Activated naive CD4-positive, alpha-beta T cell treated with anti-CD3 and anti-CD28 coated beads, Interleukin-2, amount 50 U/mL, for 24 hours (primary cell): ENCODE measurements around the gene FAM13A.
A peak's percentile ranks its signal among the peaks of the same experiment; 100 is the strongest.

Experiments
- H3K27ac Mint-ChIP-seq: one replicate; pipeline ENCODE4 v1.8.0; 2021; ENCODE audit warnings: mild to moderate bottlenecking, mixed read lengths
- H3K27me3 Mint-ChIP-seq: one replicate; pipeline ENCODE4 v1.8.0; 2021; ENCODE audit warnings: mixed read lengths
- H3K36me3 Mint-ChIP-seq: one replicate; pipeline ENCODE4 v1.8.0; 2021; ENCODE audit warnings: mixed read lengths
- H3K4me1 Mint-ChIP-seq: one replicate; pipeline ENCODE4 v1.8.0; 2021; ENCODE audit warnings: mixed read lengths
- H3K4me3 Mint-ChIP-seq: one replicate; pipeline ENCODE4 v1.8.0; 2021; ENCODE audit warnings: mild to moderate bottlenecking, mixed read lengths
- H3K9me3 Mint-ChIP-seq: one replicate; pipeline ENCODE4 v1.8.0; 2021; ENCODE audit warnings: mixed read lengths

Gene FAM13A

DNA sequence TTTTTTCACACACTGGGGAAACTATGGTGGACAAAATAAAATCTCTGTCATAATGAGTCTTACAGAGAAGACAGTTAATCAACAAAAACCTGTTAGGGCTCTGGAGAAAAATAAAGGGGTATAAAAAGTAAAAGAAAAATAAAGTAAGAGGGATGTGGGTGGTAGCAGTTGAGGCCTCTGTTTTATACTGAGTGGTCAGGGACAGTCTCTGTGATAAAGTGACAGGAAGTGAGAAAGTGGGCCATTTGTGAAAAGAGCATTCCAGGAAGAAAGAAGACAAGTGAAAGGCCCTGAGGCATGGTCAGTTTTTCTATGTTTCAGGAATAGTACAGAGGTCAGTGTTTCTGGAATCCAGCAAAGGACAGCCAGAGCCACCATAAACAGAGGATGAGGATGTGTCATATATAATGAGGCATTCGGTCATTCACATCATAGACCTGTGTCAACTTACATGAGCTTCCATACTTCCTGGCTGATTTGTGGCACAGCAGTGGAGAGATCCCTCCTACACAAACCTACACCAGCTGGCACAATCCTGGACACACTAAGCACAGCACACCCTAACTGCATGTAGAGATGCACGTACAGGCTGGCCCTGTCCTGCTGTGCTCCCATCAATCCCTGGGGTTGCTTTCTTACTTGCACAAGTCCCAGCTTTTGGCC, 295.0 kb downstream of the FAM13A start:
- H3K27ac Mint-ChIP-seq, result peak overlapping the region; percentile 24
- peaks cover 3% of the 10 kb centered on the region for H3K36me3 Mint-ChIP-seq
- H3K27me3 Mint-ChIP-seq, result no peaks in the 10 kb centered on the region
- H3K4me3 Mint-ChIP-seq, result no peak overlapping the region
- no peaks in the 10 kb centered on the region for H3K9me3 Mint-ChIP-seq
- H3K4me1 Mint-ChIP-seq, result no peaks in the 10 kb centered on the region

DNA sequence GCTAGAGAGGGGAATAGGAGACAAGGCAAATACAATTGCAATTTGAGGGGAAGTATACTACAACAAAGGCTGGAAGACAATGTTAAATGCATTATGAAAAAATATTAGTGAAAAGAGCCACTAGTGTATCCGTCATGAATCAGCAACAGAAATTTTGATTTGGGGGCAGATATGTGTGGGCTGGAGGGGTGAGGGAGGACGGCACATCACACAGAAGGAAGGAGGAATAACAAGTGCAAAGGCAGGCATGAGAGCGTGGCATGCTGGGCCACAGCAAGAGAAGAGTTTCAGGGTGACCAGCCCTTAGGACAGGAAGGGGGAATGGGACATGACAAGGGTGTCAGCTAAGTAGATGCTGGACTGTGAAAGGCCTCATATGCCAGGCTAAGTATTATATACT, 295.6 kb downstream of the FAM13A start:
- H3K4me3 Mint-ChIP-seq, result no peak overlapping the region
- no peaks in the 10 kb centered on the region for H3K4me1 Mint-ChIP-seq
- no peak overlapping the region for H3K27ac Mint-ChIP-seq
- H3K27me3 Mint-ChIP-seq, result no peaks in the 10 kb centered on the region
- H3K9me3 Mint-ChIP-seq, result no peaks in the 10 kb centered on the region
- no peaks in the 10 kb centered on the region for H3K36me3 Mint-ChIP-seq

DNA sequence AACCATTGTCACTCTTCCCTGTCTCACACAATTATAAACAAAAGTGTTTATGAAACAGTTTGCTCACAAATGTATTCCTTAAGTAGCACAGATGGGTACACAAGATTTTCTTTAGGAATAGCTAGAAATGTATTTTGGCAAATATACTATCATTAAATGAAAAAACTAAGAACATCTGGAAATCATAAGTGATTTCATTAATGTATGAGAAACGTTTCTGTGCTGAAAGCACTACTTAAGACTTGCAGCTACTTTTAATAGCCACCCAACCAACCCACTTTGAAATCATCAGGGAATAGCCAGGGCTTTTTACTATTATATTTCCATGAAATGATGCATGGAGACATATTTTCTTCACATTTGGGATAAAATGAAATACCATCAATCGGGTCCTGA, 297.1 kb downstream of the FAM13A start:
- no peaks in the 10 kb centered on the region for H3K36me3 Mint-ChIP-seq
- H3K27me3 Mint-ChIP-seq, result no peaks in the 10 kb centered on the region
- no peak overlapping the region for H3K4me3 Mint-ChIP-seq
- H3K4me1 Mint-ChIP-seq, result no peaks in the 10 kb centered on the region
- no peak overlapping the region for H3K27ac Mint-ChIP-seq
- H3K9me3 Mint-ChIP-seq, result no peaks in the 10 kb centered on the region

DNA sequence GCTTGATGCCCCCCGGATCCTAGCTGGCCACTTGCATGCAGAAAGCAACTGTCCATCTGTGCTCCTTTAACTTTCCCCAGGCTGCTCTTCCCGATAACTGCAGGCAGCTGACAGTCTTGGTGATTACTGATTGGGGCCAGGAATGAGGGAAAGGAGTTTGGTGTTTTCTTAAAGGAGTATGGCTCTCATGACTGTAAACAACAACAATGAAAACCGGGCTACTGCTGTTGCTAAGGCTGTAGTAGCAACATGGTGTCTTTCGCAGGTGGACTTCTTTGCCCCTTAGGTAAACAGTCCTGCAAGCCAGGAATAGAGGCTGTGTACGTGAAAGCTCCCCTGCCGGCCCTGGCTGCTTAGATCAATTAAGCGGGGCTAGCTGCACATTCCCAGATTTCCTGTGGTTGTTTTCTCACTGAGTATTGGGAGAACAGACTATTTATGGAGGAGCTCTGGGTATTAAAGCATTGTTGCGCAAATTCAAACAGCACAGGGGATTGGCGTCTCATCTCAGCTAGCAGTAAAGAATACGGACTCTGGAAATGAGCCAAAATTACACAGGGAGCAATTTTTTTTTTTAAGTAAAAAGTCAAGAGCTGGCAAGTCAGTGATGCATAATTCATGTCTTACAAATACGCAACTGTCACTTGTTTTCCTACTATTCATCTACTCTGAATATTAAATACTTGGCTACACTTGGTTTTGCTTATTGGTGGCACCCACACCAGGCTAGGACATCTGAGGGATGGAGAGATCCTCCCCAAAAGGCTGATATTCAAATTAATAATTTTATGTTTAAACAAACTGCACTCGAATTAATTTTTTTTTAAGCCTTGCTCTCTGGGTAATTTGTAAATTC, 297.7 kb downstream of the FAM13A start:
- Mint-ChIP-seq H3K27ac (no peak overlapping the region), H3K36me3 (no peaks in the 10 kb centered on the region), H3K4me3 (no peak overlapping the region), H3K27me3 (no peaks in the 10 kb centered on the region), H3K9me3 (no peaks in the 10 kb centered on the region), H3K4me1 (no peaks in the 10 kb centered on the region)

DNA sequence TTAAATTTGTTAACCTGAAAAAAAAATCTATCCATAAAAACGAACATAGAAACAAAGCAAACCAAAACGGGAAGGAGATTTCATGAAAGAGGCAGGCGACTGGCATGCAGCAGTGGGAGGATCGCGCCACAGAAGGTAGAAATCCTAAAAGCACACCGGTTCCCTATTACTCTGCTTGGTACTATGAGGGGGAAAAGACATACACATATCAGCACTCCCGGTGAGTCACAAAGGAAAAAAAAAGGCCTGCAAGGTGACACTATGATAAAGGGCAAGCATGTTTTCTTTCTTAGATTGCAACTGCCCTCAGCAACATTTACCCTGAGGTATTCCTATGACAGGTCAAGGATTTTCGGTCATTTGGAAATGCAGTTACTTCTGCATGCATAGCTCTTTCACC, 298.7 kb downstream of the FAM13A start:
- Mint-ChIP-seq H3K4me3 (no peak overlapping the region), H3K9me3 (no peaks in the 10 kb centered on the region), H3K27ac (no peak overlapping the region), H3K4me1 (no peaks in the 10 kb centered on the region), H3K27me3 (no peaks in the 10 kb centered on the region), H3K36me3 (no peaks in the 10 kb centered on the region)

DNA sequence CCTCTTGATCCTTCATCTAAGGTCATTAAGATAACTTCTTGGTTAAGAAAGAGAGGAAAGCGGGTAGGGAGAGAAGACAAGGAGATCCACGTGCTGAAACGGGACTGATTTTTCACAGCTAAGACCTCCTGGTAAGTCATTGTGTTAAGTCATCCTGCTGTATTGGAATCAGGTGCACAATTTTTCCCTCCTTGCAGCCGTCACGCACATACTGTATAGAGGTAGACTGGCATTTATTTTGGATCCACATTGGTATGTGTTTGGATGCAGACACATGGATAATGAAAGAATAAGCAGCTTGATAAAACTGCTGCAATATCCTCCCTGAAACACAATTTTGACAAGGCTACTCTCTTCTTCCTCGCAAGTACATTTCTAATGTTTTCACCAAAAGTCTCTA, 299.2 kb downstream of the FAM13A start:
- no peaks in the 10 kb centered on the region for H3K27me3 Mint-ChIP-seq
- H3K36me3 Mint-ChIP-seq, result no peaks in the 10 kb centered on the region
- no peak overlapping the region for H3K27ac Mint-ChIP-seq
- H3K4me1 Mint-ChIP-seq, result no peaks in the 10 kb centered on the region
- no peaks in the 10 kb centered on the region for H3K9me3 Mint-ChIP-seq
- no peak overlapping the region for H3K4me3 Mint-ChIP-seq

DNA sequence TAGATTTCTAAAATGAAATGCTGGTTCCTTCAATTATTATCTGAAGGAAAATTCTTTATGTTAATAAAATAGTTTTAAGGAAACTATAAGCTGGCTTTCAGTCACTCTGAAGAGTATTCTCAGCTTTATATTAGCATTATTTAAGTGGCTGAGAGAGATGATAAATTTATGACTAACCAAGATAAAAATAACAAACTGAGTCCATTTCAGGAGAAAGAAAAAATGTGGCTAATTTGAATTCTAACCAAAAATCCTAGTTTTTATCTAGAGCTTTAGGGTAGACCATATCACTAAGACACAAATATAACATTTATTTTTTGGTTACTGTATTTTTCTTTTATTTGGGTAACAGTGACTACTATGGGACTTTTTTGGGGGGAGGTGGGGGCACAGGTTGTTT, 299.9 kb downstream of the FAM13A start:
- no peaks in the 10 kb centered on the region for H3K36me3 Mint-ChIP-seq
- H3K4me3 Mint-ChIP-seq, result no peak overlapping the region
- H3K27ac Mint-ChIP-seq, result no peak overlapping the region
- H3K27me3 Mint-ChIP-seq, result no peaks in the 10 kb centered on the region
- no peaks in the 10 kb centered on the region for H3K9me3 Mint-ChIP-seq
- H3K4me1 Mint-ChIP-seq, result no peaks in the 10 kb centered on the region

DNA sequence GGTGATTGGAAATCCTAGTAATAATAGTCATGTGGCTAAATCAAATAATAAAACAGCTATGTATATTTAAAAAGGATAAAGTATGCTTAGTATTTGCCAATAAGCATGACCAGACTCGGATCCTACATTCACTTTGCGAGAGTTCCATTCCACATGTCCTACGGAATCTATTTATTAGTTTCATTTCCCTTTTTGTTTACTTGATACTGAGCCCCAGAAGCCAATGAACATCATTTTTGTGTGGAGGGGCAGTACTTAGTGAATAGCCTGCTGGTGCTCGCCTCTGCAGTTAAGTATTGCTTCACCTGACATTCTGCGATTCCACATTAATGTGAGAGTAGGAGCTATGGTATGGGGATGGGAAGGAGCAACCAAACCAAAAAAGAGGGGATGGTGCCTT, 300.8 kb downstream of the FAM13A start:
- H3K36me3 Mint-ChIP-seq, result no peaks in the 10 kb centered on the region
- no peak overlapping the region for H3K4me3 Mint-ChIP-seq
- H3K4me1 Mint-ChIP-seq, result no peaks in the 10 kb centered on the region
- H3K9me3 Mint-ChIP-seq, result no peaks in the 10 kb centered on the region
- H3K27ac Mint-ChIP-seq, result no peak overlapping the region
- H3K27me3 Mint-ChIP-seq, result no peaks in the 10 kb centered on the region

DNA sequence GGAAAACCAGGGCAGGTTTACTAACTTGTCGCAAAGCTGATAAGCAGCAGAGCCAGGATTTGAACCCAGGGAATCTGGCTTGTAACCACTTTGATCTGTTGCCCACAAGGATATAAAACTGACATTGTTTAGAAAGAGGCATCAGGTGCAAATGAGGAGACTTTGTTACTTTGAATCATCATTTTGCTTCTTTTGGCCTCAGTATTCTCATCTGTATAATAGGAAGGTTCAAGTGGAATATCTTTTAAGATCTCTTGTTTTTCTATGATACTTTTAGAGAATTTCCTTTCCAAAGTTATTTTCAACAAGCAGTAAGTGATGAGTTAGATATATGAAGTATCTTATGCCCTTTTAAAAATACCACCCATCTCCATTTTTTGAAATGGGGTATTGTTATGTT, 301.5 kb downstream of the FAM13A start:
- no peaks in the 10 kb centered on the region for H3K9me3 Mint-ChIP-seq
- no peaks in the 10 kb centered on the region for H3K4me1 Mint-ChIP-seq
- no peak overlapping the region for H3K27ac Mint-ChIP-seq
- H3K27me3 Mint-ChIP-seq, result no peaks in the 10 kb centered on the region
- H3K4me3 Mint-ChIP-seq, result no peak overlapping the region
- no peaks in the 10 kb centered on the region for H3K36me3 Mint-ChIP-seq

DNA sequence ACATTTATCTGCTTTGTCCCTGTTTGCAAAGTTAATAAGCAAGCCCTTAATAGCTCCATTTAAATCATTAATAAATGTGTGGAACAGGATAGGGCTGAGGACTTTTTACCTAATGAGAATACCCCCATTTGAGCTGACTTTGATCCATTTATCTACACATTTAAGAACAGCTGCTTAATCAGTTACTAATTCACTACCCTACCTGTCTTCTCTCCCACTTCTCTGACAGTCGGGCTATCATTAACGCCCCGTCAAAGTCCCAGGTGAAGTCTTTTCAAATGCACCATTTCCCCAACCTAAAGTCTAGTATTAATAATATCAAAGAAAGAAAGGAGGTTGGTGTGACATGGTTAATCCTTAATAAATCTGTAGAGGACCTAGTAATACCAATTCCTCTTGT, 302.2 kb downstream of the FAM13A start:
- no peaks in the 10 kb centered on the region for H3K27me3 Mint-ChIP-seq
- no peaks in the 10 kb centered on the region for H3K4me1 Mint-ChIP-seq
- peaks cover under 1% of the 10 kb centered on the region for H3K36me3 Mint-ChIP-seq
- H3K27ac Mint-ChIP-seq, result no peak overlapping the region
- H3K4me3 Mint-ChIP-seq, result no peak overlapping the region
- H3K9me3 Mint-ChIP-seq, result no peaks in the 10 kb centered on the region

DNA sequence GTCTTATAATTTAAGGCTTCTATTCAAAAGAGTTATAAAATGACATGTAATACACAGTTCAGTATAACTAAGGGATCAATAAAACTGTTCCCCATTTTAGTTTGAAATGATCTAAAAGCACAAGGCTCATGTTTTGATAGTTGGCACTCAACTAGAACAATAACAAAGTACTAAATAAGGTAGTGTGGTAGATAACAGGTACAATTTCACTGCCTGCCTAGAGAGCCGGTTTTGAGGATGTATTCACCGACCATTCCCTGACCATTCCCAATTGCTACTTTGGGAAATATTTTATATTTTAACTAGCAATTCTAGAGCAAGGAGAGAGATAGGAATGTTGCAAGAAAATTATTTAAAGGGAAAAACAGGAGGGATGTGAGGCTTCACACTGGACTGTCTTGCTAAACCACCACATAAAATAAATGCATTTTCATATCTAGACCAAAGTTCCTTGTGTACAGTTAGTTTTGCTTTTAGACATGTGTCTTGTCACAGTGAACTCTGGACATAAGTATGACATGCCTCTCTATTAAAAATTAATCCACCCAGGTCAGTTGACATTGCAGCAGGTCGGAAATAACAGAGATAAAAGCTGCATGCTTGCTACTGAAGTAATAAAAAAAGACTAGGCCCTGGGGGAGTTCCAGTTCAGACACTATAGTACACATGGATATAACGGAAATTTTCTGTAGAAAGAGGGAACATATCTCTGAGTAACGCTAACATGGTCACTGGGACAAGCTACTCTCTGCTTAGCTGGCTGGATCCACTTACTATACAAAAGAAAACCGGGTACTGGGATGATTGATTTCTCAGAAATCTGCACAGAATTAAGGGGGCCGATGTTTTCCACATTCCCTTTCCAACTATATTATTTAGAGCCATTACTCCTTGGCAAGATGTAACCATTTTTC, 303.1 kb downstream of the FAM13A start:
- H3K36me3 Mint-ChIP-seq, result peaks cover 6% of the 10 kb centered on the region
- no peaks in the 10 kb centered on the region for H3K9me3 Mint-ChIP-seq
- H3K4me1 Mint-ChIP-seq, result no peaks in the 10 kb centered on the region
- H3K27me3 Mint-ChIP-seq, result no peaks in the 10 kb centered on the region
- H3K4me3 Mint-ChIP-seq, result no peak overlapping the region
- H3K27ac Mint-ChIP-seq, result no peak overlapping the region

DNA sequence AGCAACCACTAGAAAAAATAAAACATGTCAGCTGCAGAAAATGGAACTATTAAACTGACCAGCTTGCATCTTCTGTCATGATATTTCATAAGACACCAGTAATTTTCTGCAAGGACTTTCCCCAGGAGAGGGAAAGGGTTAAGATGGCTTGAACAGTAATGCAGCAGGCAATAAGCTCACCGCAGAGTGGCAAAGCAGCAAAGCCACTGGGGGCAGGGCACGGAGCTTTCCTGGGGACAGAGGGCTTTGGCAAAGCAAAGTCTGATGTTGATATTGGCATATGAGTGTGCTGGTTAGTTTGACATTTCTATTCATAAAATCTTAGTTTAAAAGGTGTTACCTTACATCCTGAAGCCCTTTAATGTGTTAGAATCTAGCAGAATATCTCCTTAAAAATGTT, 304.2 kb downstream of the FAM13A start:
- H3K4me3 Mint-ChIP-seq, result no peak overlapping the region
- H3K4me1 Mint-ChIP-seq, result no peaks in the 10 kb centered on the region
- no peak overlapping the region for H3K27ac Mint-ChIP-seq
- H3K36me3 Mint-ChIP-seq, result peaks cover 8% of the 10 kb centered on the region
- no peaks in the 10 kb centered on the region for H3K9me3 Mint-ChIP-seq
- H3K27me3 Mint-ChIP-seq, result no peaks in the 10 kb centered on the region

DNA sequence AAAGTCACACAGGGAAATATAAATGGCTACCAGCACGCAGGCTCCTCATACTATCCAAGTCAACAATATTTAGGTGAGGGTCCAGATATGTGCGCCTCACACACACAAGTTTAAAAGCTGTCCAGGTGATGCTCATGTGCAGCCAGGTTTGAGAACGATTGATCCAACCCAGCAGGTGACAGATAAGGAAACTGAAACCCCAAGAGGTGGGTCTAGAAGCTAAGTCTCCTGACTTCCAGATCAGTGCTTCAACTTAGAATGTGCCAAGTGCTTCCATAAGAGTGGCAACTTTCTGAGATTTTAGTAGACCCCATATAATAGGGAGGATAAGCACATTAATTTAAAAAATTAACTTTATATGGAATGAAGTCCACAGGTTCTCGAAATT, 304.9 kb downstream of the FAM13A start:
- H3K36me3 Mint-ChIP-seq, result peaks cover 8% of the 10 kb centered on the region
- H3K9me3 Mint-ChIP-seq, result no peaks in the 10 kb centered on the region
- H3K4me1 Mint-ChIP-seq, result no peaks in the 10 kb centered on the region
- no peak overlapping the region for H3K4me3 Mint-ChIP-seq
- no peaks in the 10 kb centered on the region for H3K27me3 Mint-ChIP-seq
- no peak overlapping the region for H3K27ac Mint-ChIP-seq

DNA sequence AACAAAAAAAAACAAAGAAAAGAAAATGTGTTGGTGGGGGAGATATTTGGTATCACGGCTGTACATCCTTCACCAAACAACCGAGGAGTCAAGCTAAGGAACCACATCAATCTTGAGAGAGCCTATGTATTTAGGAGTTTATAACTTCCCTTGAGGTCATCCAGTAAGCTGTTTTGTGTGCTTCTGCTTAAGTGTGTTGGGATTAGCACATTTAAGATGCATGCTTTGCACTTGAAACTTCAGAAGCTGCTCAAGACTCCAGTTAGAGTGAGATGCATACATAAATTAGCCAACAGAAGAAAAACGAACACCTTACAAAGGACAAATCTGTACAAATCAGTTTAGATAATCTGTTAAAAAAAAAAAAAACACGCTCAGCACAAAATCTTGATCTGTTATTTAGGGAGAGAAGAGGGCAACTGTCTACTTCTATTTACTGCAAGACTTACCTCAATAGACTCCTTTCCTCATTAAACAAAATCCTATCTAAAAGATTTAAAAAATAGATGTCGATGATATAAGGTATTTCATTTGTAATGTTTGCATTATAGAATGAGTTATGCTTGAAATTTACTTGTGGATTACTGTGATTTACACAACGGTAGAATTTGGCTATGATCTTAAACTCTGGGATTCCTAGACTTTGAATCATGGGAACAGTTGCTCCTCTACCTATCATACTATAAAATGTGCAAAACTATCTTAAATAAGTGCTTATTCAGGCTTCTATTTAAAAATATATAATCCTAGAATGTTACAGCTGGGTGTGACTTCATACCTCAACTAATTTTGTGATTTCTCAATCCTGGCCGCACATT, 305.5 kb downstream of the FAM13A start:
- Mint-ChIP-seq H3K36me3 (peaks cover 8% of the 10 kb centered on the region), H3K27ac (no peak overlapping the region), H3K4me3 (no peak overlapping the region), H3K4me1 (no peaks in the 10 kb centered on the region), H3K9me3 (no peaks in the 10 kb centered on the region), H3K27me3 (no peaks in the 10 kb centered on the region)

DNA sequence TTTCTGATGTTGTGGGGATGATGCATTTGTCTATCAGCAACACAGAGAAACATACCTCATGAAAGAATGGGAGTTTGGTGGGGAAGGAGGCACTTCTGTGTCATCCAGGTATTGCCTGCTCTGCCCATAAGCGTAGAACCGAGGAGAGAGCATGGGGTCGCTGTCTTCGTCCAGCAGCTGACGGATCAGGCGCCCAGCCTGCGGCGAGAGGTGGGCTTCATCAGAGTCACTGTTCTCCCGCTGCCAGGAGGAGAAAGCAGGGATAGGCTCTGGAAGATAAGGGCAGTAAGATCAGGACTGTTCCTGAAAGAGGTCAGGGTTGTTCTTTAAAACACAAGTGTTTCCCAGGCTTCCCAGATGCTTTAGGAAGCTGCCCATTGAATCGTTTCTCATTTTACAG, 306.6 kb downstream of the FAM13A start:
- Mint-ChIP-seq H3K4me1 (no peaks in the 10 kb centered on the region), H3K27ac (no peak overlapping the region), H3K27me3 (no peaks in the 10 kb centered on the region)

More for the DNA sequence above, 306.6 kb downstream of the FAM13A start:
- Mint-ChIP-seq H3K4me3 (no peak overlapping the region), H3K9me3 (no peaks in the 10 kb centered on the region), H3K36me3 (peaks cover 11% of the 10 kb centered on the region)
